ENCODE measurements around the gene TMEM131L. TPM values are rescaled to one million over a fixed set of nuclear protein-coding genes. Genes with fewer than 3 reads are reported as not detected.

The TMEM131L gene
- total RNA-seq, 2 experiments from 2014 or later, result 51.8 to 57.2 TPM

DNA sequence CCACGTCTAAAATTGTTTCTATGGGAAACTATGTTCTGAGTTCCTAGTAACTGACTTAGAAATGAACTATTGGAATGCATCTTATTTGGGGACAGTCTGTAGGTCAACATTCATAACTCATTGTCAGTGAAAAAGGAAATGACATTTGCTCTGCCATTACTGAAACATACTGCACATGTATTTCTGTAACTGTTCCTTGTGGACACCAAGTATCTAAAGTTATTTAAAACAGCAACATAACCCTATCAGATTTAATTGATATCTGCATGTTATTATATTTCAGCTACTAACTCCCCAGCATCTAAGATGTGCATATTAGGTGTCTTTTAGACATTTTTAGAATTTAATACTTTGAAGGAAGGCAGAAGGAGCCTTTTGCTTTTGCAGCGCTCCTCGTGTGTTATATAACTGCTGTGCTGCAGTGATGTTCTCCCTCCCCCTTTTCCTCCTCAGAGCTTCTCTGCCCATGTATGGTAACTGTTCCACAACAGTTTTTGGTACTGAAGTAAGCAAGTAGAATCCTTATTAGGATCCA, 37.2 kb upstream of the TMEM131L start:
- Mint-ChIP-seq H3K9me3 (no peaks in the 10 kb centered on the region), H3K27ac (peak overlapping the region; percentile 71), H3K36me3 (peaks cover 9% of the 10 kb centered on the region), H3K4me3 (peak overlapping the region; percentile 54), H3K27me3 (no peaks in the 10 kb centered on the region), H3K4me1 (peaks cover 57% of the 10 kb centered on the region)
- DNase-seq (no peak), ATAC-seq (ENCODE audit: low read depth) (peak; percentile 32)
- POLR2A ChIA-PET, result interaction anchor here (0.5 to 4.6 kb wide), 2 partner anchors 37 to 64 kb away, joined by 5 to 50 read pairs; partner anchors contain the start of gene TMEM131L

GRCh38 chr4:153432965-153433753, 33.0 kb upstream of the TMEM131L start:
- Mint-ChIP-seq H3K27ac (peak overlapping the region; percentile 97), H3K4me3 (peak overlapping the region; percentile 86), H3K36me3 (peaks cover 5% of the 10 kb centered on the region), H3K9me3 (no peaks in the 10 kb centered on the region), H3K4me1 (peaks cover 53% of the 10 kb centered on the region), H3K27me3 (no peaks in the 10 kb centered on the region)
- POLR2A ChIA-PET, result interaction anchor here (1.2 to 4.3 kb wide), 7 partner anchors 9 to 141 kb away, joined by 3 to 58 read pairs (median 10); partner anchors contain the start of gene TMEM131L
- ATAC-seq (ENCODE audit: low read depth), result peak; percentile 83
- DNase-seq, result peak; percentile 55

DNA sequence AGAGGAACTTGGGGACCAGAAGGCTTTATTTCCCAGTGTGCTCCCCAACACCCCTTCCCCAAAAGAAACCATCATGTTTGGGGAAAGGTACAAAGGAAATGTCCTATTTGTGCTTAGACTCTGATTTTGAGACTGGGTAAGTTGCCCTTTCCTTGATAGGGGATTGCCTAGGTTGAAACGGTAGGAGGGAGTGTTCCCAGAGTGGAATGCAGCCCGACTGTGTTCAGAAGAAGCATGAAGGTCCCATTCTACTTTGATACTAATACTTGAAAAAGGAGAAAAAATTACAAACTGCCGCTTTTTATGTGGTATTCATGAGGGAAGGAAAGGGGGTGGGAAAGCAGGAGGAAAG, 32.4 kb upstream of the TMEM131L start:
- Mint-ChIP-seq H3K4me3 (peak overlapping the region; percentile 86), H3K27ac (peak overlapping the region; percentile 97), H3K27me3 (no peaks in the 10 kb centered on the region), H3K4me1 (peaks cover 54% of the 10 kb centered on the region), H3K36me3 (peaks cover 5% of the 10 kb centered on the region), H3K9me3 (no peaks in the 10 kb centered on the region)
- ATAC-seq (ENCODE audit: low read depth) (no peak), DNase-seq (no peak)
- POLR2A ChIA-PET, result interaction anchor here (1.3 to 4.3 kb wide), 4 partner anchors 33 to 141 kb away, joined by 7 to 58 read pairs (median 10); partner anchors contain the start of gene TMEM131L

DNA sequence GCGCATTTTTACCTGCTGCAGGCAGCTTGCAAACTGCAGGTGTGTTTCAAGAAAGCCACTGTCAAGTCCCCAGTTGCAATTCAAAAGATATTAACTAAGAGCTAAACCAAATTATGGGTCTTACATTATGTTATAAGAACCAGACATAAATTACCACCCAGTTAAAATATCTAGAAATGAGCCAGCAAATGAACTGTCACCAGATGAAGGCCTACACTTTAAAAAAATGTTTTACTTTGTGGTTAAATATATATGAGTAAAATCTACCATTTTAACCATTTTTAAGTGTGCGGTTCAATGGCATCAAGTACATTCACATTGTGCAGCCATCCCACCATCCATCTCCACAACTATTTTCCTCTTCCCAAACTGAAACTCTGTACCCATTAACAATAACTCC, 32.0 kb upstream of the TMEM131L start:
- H3K36me3 Mint-ChIP-seq, result peaks cover 5% of the 10 kb centered on the region
- peaks cover 53% of the 10 kb centered on the region for H3K4me1 Mint-ChIP-seq
- H3K27ac Mint-ChIP-seq, result peak overlapping the region; percentile 97
- H3K9me3 Mint-ChIP-seq, result no peaks in the 10 kb centered on the region
- DNase-seq (no peak), ATAC-seq (ENCODE audit: low read depth) (no peak)
- peak overlapping the region; percentile 86 for H3K4me3 Mint-ChIP-seq
- no peaks in the 10 kb centered on the region for H3K27me3 Mint-ChIP-seq
- POLR2A ChIA-PET, result interaction anchor here (0.6 to 4.3 kb wide), 3 partner anchors 33 to 148 kb away, joined by 4 to 58 read pairs (median 9); partner anchors contain the start of gene TMEM131L

DNA sequence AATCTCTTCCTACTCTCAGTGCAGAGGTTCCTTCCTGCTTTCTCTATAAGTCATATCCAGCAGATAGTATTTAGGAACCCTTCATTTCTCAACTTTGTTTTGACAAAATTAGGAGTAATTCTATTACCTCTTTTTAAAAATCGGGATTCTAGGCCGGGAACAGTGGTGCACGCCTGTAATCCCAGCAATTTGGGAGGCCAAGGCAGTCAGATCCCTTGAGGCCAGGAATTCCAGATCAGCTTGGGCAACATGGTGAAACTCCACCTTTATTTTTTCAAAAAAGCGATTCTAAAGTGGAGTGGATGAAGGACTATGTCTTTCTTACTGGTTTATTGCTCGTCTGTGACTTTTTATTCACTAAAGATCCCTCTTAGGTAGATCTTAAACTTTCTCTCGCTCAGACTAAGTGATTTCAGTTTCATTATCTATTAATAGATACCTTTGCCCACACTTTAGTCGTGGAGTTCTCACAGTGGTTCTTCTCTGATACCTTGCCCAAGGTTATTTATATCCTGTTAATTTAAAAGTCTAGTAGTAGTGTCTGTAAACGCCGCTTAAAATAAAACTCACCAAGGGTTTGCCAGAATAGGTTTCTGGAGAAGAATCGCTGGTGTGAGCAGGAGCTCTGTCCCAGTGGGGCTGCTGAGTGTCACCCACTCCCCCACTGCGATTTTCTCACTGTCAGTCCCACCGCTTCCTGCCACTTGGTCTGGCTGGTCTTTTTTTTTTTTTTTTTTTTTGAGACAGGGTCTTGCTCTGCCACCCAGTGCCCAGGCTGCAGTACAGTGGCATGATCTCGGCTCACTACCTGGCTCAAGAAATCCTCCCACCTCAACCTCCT, 27.0 kb upstream of the TMEM131L start:
- H3K4me3 Mint-ChIP-seq, result peak overlapping the region; percentile 81
- POLR2A ChIA-PET, result interaction anchor here (0.7 to 4.1 kb wide), 10 partner anchors 9 to 139 kb away, joined by 3 to 39 read pairs (median 4); partner anchors contain the start of gene TMEM131L
- peak overlapping the region; percentile 86 for H3K27ac Mint-ChIP-seq
- ATAC-seq (ENCODE audit: low read depth), result peak; percentile 87
- H3K9me3 Mint-ChIP-seq, result no peaks in the 10 kb centered on the region
- H3K4me1 Mint-ChIP-seq, result peaks cover 36% of the 10 kb centered on the region
- H3K27me3 Mint-ChIP-seq, result no peaks in the 10 kb centered on the region
- peaks cover 2% of the 10 kb centered on the region for H3K36me3 Mint-ChIP-seq
- DNase-seq, result peak; percentile 50

- ATAC-seq (ENCODE audit: low read depth) (peak; percentile 3), DNase-seq (no peak)
- Mint-ChIP-seq H3K4me1 (peaks cover 36% of the 10 kb centered on the region), H3K4me3 (peak overlapping the region; percentile 81), H3K27ac (peak overlapping the region; percentile 70), H3K9me3 (no peaks in the 10 kb centered on the region), H3K36me3 (peaks cover 2% of the 10 kb centered on the region), H3K27me3 (no peaks in the 10 kb centered on the region)
- POLR2A ChIA-PET, result interaction anchor here (0.7 to 4.1 kb wide), 3 partner anchors 8 to 82 kb away, joined by 3 to 39 read pairs (median 3); partner anchors contain the start of gene TMEM131L
Observed at GRCh38 chr4:153439831-153440230, 26.3 kb upstream of the TMEM131L start.

- H3K27me3 Mint-ChIP-seq, result no peaks in the 10 kb centered on the region
- H3K36me3 Mint-ChIP-seq, result peaks cover 2% of the 10 kb centered on the region
- ATAC-seq (ENCODE audit: low read depth) (no peak), DNase-seq (no peak)
- no peak overlapping the region for H3K27ac Mint-ChIP-seq
- H3K9me3 Mint-ChIP-seq, result no peaks in the 10 kb centered on the region
- H3K4me3 Mint-ChIP-seq, result peak overlapping the region; percentile 28
- POLR2A ChIA-PET, result interaction anchor here (0.7 to 4.1 kb wide), 2 partner anchors 14 to 26 kb away, joined by 4 to 39 read pairs; partner anchors contain the start of gene TMEM131L
- H3K4me1 Mint-ChIP-seq, result peaks cover 35% of the 10 kb centered on the region
Observed at GRCh38 chr4:153440475-153440874, 25.7 kb upstream of the TMEM131L start.

DNA sequence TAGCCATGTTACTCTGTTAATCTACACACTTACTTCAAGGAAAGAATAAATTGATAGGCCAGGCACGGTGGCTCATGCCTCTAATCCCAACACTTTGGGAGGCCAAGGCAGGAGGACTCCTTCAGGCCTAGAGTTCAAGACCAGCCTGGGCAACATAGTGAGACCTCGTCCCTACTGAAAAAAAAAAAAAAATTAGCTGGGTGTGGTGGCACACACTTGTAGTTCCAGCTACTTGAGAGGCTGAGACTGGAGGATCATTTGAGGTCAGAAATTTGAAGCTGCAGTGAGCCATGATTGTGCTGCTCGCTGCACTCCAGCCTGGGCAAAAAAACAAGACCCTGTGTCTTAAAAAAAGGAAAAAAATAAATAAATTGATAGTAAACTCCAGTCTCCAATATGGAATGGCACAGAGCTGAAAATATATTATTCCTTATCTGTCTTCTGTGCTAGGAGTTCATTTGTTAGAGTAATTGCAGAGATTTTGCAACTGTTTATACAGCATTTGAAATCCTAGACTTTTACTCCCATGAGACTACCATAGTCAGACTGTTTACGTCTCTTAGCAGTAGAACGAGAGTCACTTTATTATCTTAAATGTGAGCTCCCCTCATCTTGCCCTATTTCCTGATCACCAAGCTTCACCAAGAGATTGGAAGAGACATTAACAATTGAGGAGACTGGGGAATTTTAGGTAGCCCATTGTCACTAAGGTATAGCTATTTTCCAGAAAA, 18.8 kb upstream of the TMEM131L start:
- no peaks in the 10 kb centered on the region for H3K27me3 Mint-ChIP-seq
- H3K4me3 Mint-ChIP-seq, result no peak overlapping the region
- ATAC-seq (ENCODE audit: low read depth) (no peak), DNase-seq (no peak)
- H3K36me3 Mint-ChIP-seq, result no peaks in the 10 kb centered on the region
- H3K27ac Mint-ChIP-seq, result no peak overlapping the region
- POLR2A ChIA-PET, result interaction anchor here (0.8 to 3.7 kb wide), 3 partner anchors 8 to 22 kb away, joined by 3 to 32 read pairs (median 3); partner anchors contain the start of gene TMEM131L
- peaks cover 22% of the 10 kb centered on the region for H3K4me1 Mint-ChIP-seq
- no peaks in the 10 kb centered on the region for H3K9me3 Mint-ChIP-seq

DNA sequence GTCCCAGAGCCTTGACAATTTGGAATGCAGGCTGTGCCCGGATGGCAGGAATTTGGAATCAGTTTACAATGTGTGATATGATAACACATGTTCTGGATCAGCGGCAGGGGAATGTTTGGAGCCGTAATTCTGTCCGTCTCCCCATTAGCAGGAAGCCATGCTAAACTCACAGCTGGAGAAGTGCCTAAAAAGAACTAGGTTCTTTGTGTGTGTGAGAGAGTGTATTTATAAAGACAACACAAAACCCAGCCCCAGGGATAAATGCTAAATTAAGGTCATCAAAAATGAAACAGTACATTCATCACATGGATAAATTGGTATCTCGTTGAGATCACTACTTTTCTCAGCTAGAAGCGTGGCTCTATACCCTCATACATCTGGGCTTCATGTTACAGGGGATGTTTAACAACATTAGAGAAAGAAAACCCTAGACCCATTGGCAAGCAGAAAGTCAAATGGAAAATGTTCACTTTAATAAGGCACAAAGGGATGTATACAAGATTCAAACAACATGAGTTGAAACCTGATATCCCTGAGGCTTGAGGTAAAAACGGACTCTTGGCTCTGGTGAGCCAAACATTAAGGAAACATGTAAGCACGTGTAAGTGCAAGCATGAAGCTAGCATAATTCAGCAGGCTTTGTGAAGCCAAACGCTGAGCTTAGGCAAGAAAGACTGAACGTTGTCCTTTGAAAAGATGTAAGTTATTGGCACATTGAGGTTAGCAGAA, 18.0 kb upstream of the TMEM131L start:
- POLR2A ChIA-PET, result interaction anchor here (0.7 to 3.7 kb wide), 4 partner anchors 9 to 41 kb away, joined by 3 to 32 read pairs (median 4); partner anchors contain the start of gene TMEM131L
- H3K27ac Mint-ChIP-seq, result no peak overlapping the region
- no peak for DNase-seq
- ATAC-seq (ENCODE audit: low read depth), result no peak
- H3K27me3 Mint-ChIP-seq, result no peaks in the 10 kb centered on the region
- no peaks in the 10 kb centered on the region for H3K9me3 Mint-ChIP-seq
- no peaks in the 10 kb centered on the region for H3K36me3 Mint-ChIP-seq
- H3K4me3 Mint-ChIP-seq, result no peak overlapping the region
- peaks cover 26% of the 10 kb centered on the region for H3K4me1 Mint-ChIP-seq

DNA sequence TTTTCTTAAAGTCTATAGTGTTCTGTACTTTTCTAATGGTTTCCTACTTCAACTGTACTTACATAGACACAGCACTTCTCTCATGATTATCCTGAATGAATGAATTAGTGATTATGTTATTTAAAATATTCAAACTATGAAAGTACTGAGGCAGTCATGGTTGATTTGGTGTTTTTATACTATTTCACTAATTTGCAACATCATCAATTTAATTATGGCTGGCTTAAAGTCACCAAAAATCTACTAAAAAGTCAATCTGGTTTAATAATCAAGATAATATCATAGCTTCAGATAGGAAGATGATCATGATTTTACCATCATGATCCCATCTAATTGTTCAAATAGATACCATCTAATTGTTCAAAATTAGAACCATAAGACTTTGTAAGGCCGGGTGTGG, 16.8 kb upstream of the TMEM131L start:
- ATAC-seq (ENCODE audit: low read depth) (no peak), DNase-seq (no peak)
- POLR2A ChIA-PET, result interaction anchor here (3.7 kb wide), 1 partner anchor 17 kb away, joined by 32 read pairs; the partner anchor contains the start of gene TMEM131L
- peaks cover 27% of the 10 kb centered on the region for H3K4me1 Mint-ChIP-seq
- H3K4me3 Mint-ChIP-seq, result peak overlapping the region; percentile 83
- H3K27ac Mint-ChIP-seq, result peak overlapping the region; percentile 88
- H3K9me3 Mint-ChIP-seq, result no peaks in the 10 kb centered on the region
- H3K27me3 Mint-ChIP-seq, result no peaks in the 10 kb centered on the region
- no peaks in the 10 kb centered on the region for H3K36me3 Mint-ChIP-seq

- DNase-seq (no peak), ATAC-seq (ENCODE audit: low read depth) (peak; percentile 91)
- no peaks in the 10 kb centered on the region for H3K27me3 Mint-ChIP-seq
- no peaks in the 10 kb centered on the region for H3K9me3 Mint-ChIP-seq
- no peaks in the 10 kb centered on the region for H3K36me3 Mint-ChIP-seq
- H3K4me1 Mint-ChIP-seq, result peaks cover 25% of the 10 kb centered on the region
- POLR2A ChIA-PET, result interaction anchor here (1.0 to 3.7 kb wide), 2 partner anchors 16 to 72 kb away, joined by 3 to 32 read pairs; partner anchors contain the start of gene TMEM131L
- H3K4me3 Mint-ChIP-seq, result peak overlapping the region; percentile 83
- H3K27ac Mint-ChIP-seq, result peak overlapping the region; percentile 88
Observed at GRCh38 chr4:153450544-153450917, 15.6 kb upstream of the TMEM131L start.
